Measurements from ENCODE around the gene COX15. TPM values are rescaled to one million over a fixed set of nuclear protein-coding genes. Genes with fewer than 3 reads are reported as not detected.

Gene COX15
- total RNA-seq: 54.6 TPM

DNA sequence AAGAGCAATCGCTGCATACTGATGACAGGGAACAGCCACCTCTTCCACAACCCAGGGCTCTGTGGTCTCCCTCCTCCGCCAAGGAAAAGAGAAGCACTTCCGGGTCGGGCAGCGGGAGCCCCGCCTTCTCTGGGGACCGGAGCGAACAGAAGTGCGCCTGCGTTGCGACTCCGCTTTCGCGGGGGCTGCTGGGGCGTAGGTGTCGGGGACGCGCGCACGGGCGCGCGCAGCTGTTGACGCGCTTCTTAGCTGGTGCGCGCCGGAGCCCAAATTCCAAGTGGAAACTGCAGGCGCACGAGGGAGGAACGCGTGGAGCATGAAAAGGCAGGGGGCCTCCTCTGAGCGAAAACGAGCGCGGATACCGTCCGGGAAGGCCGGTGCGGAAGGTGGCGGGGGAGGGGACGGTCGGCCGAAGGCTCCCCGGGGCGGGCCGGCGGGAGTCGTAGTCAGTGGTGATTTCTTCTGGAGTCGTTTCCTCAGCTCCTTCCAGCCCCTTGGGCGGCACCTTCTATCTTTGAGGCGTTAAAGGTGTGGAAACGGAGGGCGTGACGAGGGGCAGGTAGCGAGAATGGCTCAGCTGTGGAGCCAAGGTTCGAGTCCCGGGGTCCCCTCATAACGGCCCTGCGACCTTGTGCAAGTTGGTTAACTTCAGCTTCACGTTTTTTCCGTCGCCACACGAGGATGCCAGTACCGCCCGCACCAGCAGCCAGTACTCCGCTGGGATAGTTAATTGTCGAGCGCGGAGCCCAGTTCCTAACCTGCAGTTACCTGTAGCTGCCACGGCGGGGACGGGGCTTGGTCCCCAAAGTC lies at the start of gene COX15, which contains the start of gene CUTC:
TSS of gene COX15 (minus strand) at position 95 of the 810 bp plus-strand sequence. CDS start at position 17, 78 bp downstream.
TSS of gene CUTC (plus strand) at position 202 of the 810 bp plus-strand sequence. CDS start at position 317, 115 bp downstream.

Other genes starting within 250 kb of the COX15 start
- gene NKX2-3, start 199.2 kb downstream of the COX15 start, total RNA-seq: not detected
- 17.3 TPM for gene SLC25A28, start 111.7 kb downstream of the COX15 start, total RNA-seq
- 16.7 TPM for gene ENTPD7, start 72.6 kb downstream of the COX15 start, total RNA-seq
- gene CUTC, start 107 bp upstream of the COX15 start, total RNA-seq: 31.0 TPM
- gene ABCC2, start 50.5 kb upstream of the COX15 start, total RNA-seq: 3.4 TPM